Gastroesophageal sphincter (tissue), 4 donors: Measurements from ENCODE around the gene NEK10. TPM values are rescaled to one million over a fixed set of nuclear protein-coding genes. Genes with fewer than 3 reads are reported as not detected.
"Not testable (repeated sequence)": the region's sequence is repeated elsewhere in the genome, so short reads cannot be mapped to it uniquely, and the experiment has no call there.

ENCODE experiments used
- ATAC-seq: fragments of 150-250 bp; one replicate; pipeline ENCODE4 v1.9.1; 2016; ENCODE audit warnings: mild to moderate bottlenecking, moderate library complexity
- H3K27ac ChIP-seq, 4 donors: fragments of 200-600 bp; sonication (generic) in 3 of 4; 1 replicate in 3 of 4; 2 replicates in 1 of 4; pipeline ENCODE4 v1.5.1; 2016 to 2019
- H3K27me3 ChIP-seq: fragments of 200-600 bp; sonication (generic); one replicate; pipeline ENCODE4 v1.5.1; 2019
- H3K36me3 ChIP-seq, 2 donors: fragments of 200-600 bp; sonication (generic); one replicate each; pipeline ENCODE4 v1.5.1; 2019; ENCODE audit warnings: control low read depth in 1 of 2
- H3K4me1 ChIP-seq, 3 donors: fragments of 200-600 bp; sonication (generic); 1 replicate in 2 of 3; 2 replicates in 1 of 3; pipeline ENCODE4 v1.5.1; 2016 to 2019; ENCODE audit warnings: control low read depth in 2 of 3
- H3K4me3 ChIP-seq, 2 donors: fragments of 200-600 bp; sonication (generic); one replicate each; pipeline ENCODE4 v1.5.1; 2019; ENCODE audit warnings: mild to moderate bottlenecking in 1 of 2, moderate library complexity in 1 of 2
- H3K9me3 ChIP-seq, 3 donors: fragments of 200-600 bp; sonication (generic); one replicate each; pipeline ENCODE4 v1.5.1; 2017 to 2019; ENCODE audit warnings: control low read depth in 2 of 3
- CTCF ChIP-seq, 4 experiments: fragments of 200-600 bp in 2 of 4; fragments of 450-650 bp in 2 of 4; sonication (generic) in 1 of 4; IDR thresholded peaks; one replicate each; pipeline ENCODE4 v1.5.1; 2017 to 2019; ENCODE audit warnings: antibody characterized with exemption in 4 of 4, mild to moderate bottlenecking in 2 of 4, moderate library complexity in 2 of 4
- EP300 ChIP-seq: sonication (generic); formaldehyde crosslinking; IDR thresholded peaks from one replicate; pipeline ENCODE4 v1.6.1; 2017; ENCODE audit warnings: antibody characterized with exemption, mild to moderate bottlenecking
- POLR2A ChIP-seq, 2 donors: fragments of 450-650 bp; IDR thresholded peaks; one replicate each; pipeline ENCODE4 v1.6.1; 2017; ENCODE audit warnings: antibody characterized with exemption in 2 of 2, mild to moderate bottlenecking in 2 of 2, moderate library complexity in 1 of 2
- POLR2AphosphoS5 ChIP-seq: sonication (generic); formaldehyde crosslinking; IDR thresholded peaks from one replicate; pipeline ENCODE4 v1.6.1; 2017; ENCODE audit warnings: antibody characterized with exemption
- WGBS, 2 donors: methylation state at CpG; one replicate each; pipeline ENCODE4 v1.1.5; 2018; ENCODE audit warnings: low coverage in 1 of 2; 5-methylcytosine and 5-hydroxymethylcytosine counted together
- total RNA-seq, 4 donors: library from RNA; depleted of rRNA; stranded (reverse); fragments of >200 nt; gene quantifications; one replicate each; pipeline ENCODE4 v1.1.0, GENCODE V29; 2016

The NEK10 gene
- total RNA-seq, 4 donors from 2014 or later = 0.62 to 2.7 (median 1.5) TPM

DNA sequence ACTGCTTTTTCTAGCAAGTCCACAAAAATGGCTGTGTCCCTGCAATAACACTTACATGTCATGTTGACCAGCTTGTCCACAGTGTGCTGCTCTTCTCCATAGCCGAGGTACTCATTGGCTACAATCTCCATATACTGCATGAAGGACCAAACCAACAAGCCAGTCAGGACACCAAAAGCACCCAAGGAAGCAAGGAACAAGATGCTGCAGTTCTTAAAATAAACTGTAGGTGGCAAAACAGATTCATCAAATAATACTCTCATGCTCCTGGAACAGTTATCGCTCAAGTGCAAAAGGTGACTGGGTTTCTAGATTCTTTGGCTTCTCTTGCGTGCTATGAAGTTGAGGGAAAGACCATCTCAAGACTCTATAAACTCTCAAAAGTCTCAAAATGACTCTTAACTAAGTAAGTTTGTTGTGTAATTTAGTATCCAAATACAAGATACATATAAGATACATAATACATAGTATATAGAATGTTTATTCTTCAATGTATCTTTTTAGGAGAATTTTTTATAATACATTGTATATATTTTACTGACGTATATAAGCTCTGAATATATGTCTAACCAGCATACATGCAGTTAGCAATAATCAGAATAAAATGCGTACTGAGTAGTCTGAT, 57.0 kb downstream of the NEK10 start:
- Histone ChIP-seq H3K9me3 (no peaks in the 10 kb centered on the region), H3K4me3 (no peak overlapping the region), H3K27ac (no peak overlapping the region), H3K36me3 (no peaks in the 10 kb centered on the region), H3K4me1 (peaks cover 2 to 18% (median 4%) of the 10 kb centered on the region in 3 donors), H3K27me3 (no peaks in the 10 kb centered on the region)
- peak; percentile 60 for ATAC-seq
- TF ChIP-seq CTCF (IDR thresholded peaks at IDR 0.05) (peak; percentile 74 to 85 (median 79)), POLR2A (IDR thresholded peaks at IDR 0.05) (no peak), POLR2AphosphoS5 (no peak)
- WGBS, 2 donors = 24 to 31% methylated on average over 4 to 5 of the region's 5 CpGs

DNA sequence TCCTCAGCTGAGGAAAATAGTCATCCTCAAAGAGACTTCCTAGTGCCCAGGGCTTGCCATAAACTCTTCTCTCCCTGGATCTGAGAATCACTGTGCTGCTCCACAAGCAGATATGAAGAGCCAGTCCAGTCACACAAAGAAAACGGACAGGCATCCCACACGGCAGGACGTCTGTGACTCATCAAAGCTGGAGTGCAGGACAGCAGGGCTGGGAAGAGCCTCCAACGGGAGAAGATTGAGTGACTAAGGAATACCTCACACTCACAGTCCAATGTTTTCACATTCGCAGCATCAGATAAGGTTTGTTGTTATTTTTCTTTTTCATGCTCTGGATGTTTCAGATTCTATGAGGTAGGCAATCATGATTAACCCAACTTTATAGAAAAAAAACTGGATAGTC, 57.8 kb downstream of the NEK10 start:
- peaks cover 0 to 13% (median 2%) of the 10 kb centered on the region in 3 donors for H3K4me1 ChIP-seq
- no peaks in the 10 kb centered on the region for H3K9me3 ChIP-seq
- TF ChIP-seq POLR2AphosphoS5 = no peak
- H3K27me3 ChIP-seq = no peaks in the 10 kb centered on the region
- 59 to 61% methylated on average over 5 of the region's 5 CpGs for WGBS, 2 donors
- no peaks in the 10 kb centered on the region for H3K36me3 ChIP-seq
- H3K27ac ChIP-seq = no peak overlapping the region
- ATAC-seq = no peak
- H3K4me3 ChIP-seq = no peak overlapping the region

DNA sequence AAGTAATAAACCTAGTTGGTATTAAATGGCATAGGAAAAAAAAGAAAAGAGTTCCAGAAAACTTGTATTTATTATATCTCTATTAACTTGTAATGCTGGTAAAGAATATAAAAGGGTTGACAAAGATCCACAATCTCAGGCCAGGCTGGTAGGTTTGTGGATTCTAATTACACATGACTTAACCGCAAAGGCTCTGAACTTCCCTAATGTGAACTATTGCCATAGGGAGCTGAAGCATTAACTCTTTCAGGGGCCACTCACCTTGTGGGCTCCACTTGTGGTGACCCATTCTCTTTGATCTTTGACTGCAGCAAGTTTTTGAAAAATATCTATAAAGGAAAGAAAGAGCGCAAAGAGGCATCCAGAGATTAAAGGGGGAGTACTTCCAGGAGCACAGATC, 58.5 kb downstream of the NEK10 start:
- Histone ChIP-seq H3K4me1 (peaks cover 0 to 11% (median 2%) of the 10 kb centered on the region in 3 donors), H3K4me3 (no peak overlapping the region), H3K9me3 (no peaks in the 10 kb centered on the region), H3K27ac (no peak overlapping the region), H3K36me3 (no peaks in the 10 kb centered on the region), H3K27me3 (no peaks in the 10 kb centered on the region)
- TF ChIP-seq POLR2A (IDR thresholded peaks at IDR 0.05) = no peak
- TF ChIP-seq EP300 = no peak
- TF ChIP-seq CTCF (IDR thresholded peaks at IDR 0.05) = no peak
- no peak for TF ChIP-seq POLR2AphosphoS5
- WGBS, 2 donors = 78 to 92% methylated on average over 1 to 2 of the region's 2 CpGs
- ATAC-seq = no peak

GRCh38 chr3:27307566-27307965, 61.6 kb downstream of the NEK10 start:
- Histone ChIP-seq H3K9me3 (no peaks in the 10 kb centered on the region), H3K4me3 (no peak overlapping the region), H3K36me3 (no peaks in the 10 kb centered on the region), H3K4me1 (peaks cover 0 to 6% (median 2%) of the 10 kb centered on the region in 3 donors), H3K27me3 (no peaks in the 10 kb centered on the region), H3K27ac (no peak overlapping the region)
- 79 to 100% methylated on average over 1 of the region's 1 CpG for WGBS, 2 donors
- no peak for ATAC-seq
- TF ChIP-seq POLR2A (IDR thresholded peaks at IDR 0.05) (no peak), CTCF (IDR thresholded peaks at IDR 0.05) (no peak), POLR2AphosphoS5 (no peak), EP300 (no peak)

GRCh38 chr3:27302891-27303290, 66.3 kb downstream of the NEK10 start:
- no peaks in the 10 kb centered on the region for H3K4me1 ChIP-seq
- H3K4me3 ChIP-seq = no peak overlapping the region
- WGBS, 2 donors = 33% methylated on average over 1 of the region's 1 CpG; no CpG with 5 or more reads in 1 of the 2 donors
- no peak for ATAC-seq
- H3K27ac ChIP-seq = no peak overlapping the region
- peaks cover 0 to 4% of the 10 kb centered on the region in 2 donors for H3K36me3 ChIP-seq
- H3K27me3 ChIP-seq = no peaks in the 10 kb centered on the region
- no peak for TF ChIP-seq POLR2AphosphoS5
- TF ChIP-seq EP300 = no peak
- TF ChIP-seq POLR2A (IDR thresholded peaks at IDR 0.05) = no peak
- TF ChIP-seq CTCF (IDR thresholded peaks at IDR 0.05) = no peak
- H3K9me3 ChIP-seq = no peaks in the 10 kb centered on the region

- peaks cover 0 to 15% (median 0%) of the 10 kb centered on the region in 3 donors for H3K4me1 ChIP-seq
- H3K36me3 ChIP-seq, H3K9me3 ChIP-seq, H3K27me3 ChIP-seq, H3K27ac ChIP-seq, H3K4me3 ChIP-seq, ATAC-seq: not testable (repeated sequence)
- 94% methylated on average over 2 of the region's 2 CpGs; no CpG with 5 or more reads in 1 of the 2 donors for WGBS, 2 donors
Measured at GRCh38 chr3:27298981-27299380, 70.2 kb downstream of the NEK10 start.
